Tibial nerve (tissue), 4 donors: ENCODE data around the gene FABP6.

ENCODE experiments used
- CTCF ChIP-seq, 5 experiments: fragments of 200-600 bp in 3 of 5; fragments of 450-650 bp in 2 of 5; sonication (generic) in 3 of 5; IDR thresholded peaks; one replicate each; pipeline ENCODE4 v1.5.1; 2016 to 2019; ENCODE audit warnings: antibody characterized with exemption in 5 of 5, mild to moderate bottlenecking in 3 of 5, moderate library complexity in 2 of 5
- EP300 ChIP-seq, 2 donors: sonication (generic); formaldehyde crosslinking; IDR thresholded peaks; one replicate each; pipeline ENCODE4 v1.6.1; 2017; ENCODE audit warnings: antibody characterized with exemption in 2 of 2, mild to moderate bottlenecking in 1 of 2
- POLR2A ChIP-seq, 2 donors: fragments of 450-650 bp; IDR thresholded peaks; one replicate each; pipeline ENCODE4 v1.6.1; 2017; ENCODE audit warnings: antibody characterized with exemption in 2 of 2, mild to moderate bottlenecking in 2 of 2, moderate library complexity in 2 of 2

- TF ChIP-seq POLR2A (IDR thresholded peaks at IDR 0.05) (no peak), EP300 (IDR thresholded peaks at IDR 0.05) (no peak), CTCF (IDR thresholded peaks at IDR 0.05) (no peak)
Observed at GRCh38 chr5:160286947-160287346, 57.6 kb downstream of the FABP6 start.
